Suppressor macrophage treated with lipopolysaccharide for 4 hours (primary cell): ENCODE measurements around the gene ETS1.

ENCODE experiments used
- DNase-seq: peaks from one replicate; pipeline ENCODE4 v3.0.0-alpha.2; 2020

The ETS1 gene

DNA sequence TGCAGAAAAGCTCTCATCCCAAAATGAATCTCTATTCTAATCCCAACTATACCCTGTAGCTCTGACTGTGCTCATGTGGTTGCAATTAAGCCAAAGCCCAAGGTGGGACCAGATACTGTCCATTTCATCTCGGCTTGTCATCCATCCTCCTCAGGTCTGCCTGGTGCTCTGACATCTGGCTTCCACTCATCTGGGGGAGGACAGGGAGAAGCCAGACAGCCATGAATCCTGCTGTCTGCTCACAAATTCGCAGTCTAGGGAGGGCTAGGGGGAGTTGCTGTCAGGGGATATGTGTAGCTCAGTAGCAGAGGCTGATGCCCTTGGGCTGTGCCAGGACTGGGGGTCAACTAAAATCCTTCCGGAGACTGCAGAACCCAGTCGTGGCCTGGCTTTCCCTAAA, 167.1 kb downstream of the ETS1 start:
- no peak for DNase-seq

DNA sequence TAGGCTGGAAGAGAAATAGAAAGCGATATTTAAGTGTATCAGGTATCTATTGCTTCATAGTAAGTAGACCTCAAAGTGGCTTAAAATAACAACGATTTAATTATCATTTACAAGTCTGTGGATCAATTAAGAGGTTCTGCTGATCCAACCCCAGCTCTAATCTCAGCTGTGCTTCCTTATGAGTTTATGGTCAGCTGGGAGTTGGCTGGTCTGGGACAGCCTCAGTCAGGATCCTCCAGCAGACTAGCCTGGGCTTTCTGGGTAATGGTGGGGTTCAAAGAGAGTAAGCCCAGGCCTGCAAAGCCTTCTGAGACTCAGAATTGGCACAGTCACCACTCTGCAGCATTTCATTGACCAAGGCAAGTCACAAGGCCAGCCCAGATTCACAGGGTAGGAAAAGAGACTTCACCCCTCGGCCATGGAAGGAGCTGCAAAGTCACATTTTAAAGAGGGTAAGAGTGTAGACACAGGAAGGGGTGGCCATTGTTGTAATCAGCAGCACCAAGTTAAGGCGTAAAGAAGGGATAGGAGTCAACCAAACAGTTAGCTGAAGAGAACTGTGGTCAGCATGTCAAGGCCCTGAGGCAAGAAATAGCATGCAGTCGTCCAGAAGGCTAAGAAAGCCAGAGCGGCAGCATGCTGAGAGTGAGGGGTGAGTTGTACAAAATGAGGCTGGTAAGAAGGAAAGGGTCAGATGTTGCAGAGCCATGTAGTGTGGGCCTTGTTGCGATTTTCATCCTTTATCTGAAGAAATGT, 168.2 kb downstream of the ETS1 start:
- no peak for DNase-seq

DNA sequence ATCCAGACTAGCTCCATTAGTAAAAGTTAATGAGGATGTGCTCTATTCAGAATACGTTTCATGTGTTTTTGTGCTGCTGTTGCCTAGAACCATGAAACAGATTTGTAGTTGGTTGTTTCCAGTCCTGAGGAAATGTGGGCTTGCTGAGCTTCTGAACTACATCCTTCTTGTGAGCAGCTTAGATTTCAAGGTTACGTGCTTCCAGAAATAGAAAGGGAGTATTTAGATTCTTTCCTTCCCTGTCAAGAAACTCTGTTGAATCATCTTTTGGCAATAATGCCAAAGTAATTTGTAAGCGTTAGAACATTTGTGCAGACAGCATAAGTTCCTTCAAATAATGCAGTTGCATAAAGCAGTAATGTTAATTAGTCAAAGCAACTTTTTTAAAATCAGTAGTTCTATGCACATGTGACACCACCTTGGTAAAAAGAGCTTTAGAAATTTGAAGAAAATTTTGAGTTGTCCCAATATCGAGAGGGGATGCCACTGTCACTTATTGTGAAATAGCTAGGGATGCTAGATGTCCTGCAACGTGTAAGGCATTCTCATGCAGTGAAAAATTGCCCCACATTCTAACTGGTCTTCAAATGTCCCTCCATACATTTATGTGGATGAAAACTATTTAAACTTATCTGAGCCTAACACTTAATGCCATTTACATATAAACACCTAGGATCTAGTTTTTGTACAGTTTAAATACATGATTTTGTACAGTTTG, 169.6 kb downstream of the ETS1 start:
- DNase-seq: no peak

DNA sequence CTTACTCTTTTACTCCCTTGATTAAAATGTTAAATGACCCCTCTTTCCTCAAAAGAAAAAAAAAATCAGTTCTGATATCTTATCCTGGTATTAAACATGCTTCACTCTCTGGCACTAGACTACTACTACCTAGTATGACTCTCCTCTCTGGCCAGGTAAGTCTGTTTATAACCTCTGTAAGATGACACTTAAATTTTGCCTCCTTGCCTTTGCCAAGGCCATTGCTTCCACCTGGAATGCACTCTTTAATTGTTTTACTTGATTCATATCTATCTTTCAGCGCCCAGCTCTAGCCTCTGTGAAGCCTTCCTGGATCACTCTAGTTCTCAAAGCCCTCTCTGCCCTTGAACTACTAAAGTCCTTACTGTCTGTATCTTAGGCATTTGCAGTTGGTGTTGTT, 170.4 kb downstream of the ETS1 start:
- DNase-seq: no peak

DNA sequence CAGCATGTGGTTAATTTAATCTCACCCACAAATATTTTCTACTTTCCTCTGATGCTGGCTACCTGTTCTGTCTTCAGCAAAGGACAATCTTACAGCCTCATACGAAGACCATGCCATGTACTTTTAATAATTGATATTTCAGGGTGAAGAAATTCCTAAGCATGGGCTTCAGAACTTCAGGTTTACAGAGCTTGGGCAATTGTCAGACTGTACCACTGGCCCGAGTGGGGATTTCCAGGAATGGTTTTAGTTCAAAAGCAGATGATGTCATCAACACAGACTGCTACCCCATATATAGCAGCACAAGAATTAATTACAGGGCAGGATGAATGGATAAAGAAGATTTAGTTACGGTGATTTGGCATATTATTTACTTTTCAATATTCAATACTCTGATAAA, 171.8 kb downstream of the ETS1 start:
- peak; percentile 39 for DNase-seq

DNA sequence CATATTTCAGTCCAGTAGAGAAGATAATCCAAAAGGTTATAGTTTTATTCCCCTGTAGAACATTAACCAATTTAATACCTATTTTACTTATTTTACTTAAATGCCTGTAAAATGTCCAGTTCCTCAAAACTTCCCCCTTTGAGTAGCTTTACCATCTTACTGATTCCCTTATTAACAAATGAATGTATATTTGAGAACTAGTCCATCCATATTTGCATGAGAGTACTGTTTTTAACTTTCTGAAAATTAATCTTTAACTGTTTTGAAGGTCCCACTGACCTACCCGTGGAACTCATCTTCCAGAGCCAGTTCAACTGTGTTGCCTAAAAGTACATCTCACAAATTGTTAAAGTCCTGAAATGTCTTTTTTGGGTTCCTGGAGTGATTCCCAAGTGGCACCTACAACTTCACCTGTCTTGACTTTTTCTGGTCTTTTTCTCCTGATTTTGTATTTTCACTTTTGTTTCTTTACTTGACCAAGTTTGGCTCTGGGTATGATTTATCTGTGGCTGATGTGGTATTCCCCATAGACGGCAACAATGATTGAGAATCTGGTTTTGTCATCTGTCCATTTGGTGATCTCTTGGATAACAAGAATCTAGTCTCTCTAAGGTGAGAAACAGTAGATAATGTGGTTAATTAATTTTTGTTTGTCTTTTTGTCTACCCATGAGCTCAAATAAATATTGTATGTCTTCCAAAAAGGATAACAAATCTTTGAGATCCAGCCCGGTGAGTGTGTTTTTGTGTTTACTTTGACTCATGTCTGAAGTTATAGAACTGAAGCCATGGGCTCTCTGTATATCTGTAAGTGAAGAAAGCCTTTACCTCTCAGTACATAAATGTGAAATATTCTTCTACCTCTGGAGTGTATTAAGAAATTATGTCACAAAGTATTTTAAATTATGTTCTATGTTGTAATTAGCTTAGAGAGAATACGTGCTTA, 174.2 kb downstream of the ETS1 start:
- no peak for DNase-seq

DNA sequence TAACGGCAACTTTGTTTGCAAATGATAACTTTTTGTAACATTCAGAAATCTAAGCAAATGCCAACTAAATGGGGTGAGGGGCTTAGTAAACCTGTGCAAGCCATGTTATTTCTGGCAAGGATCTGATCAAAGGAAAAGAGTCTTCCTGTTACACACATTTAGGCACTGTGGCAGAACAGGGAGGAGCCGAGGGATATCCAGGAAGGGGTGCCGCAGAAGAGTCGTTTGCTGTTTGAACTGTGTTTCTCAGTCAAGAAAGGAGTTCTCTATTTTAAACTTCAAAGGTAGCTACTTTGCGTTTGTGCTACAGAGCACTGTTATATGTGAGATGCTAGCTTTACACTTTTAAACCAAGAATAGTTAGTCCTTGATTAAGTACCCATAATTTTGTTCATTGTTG, 175.5 kb downstream of the ETS1 start:
- no peak for DNase-seq

DNA sequence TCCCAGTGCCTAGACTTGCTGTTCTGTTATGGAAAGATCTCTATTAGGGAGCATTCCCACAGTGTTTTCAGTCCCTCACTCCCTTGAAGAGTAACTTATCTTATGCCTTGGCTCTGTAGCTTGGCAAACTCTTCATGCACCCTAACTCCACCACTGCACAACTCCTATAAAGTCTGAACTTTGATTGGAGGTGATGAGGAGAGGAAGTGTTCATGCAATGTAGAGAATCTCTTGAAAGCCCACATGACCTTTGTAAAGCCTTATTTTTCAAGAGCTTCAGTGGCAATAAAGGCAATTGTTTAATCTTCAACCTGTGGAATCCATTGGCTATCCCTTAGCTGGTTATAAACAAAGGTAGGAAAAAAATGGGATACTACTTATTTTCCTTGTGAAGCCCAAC, 176.2 kb downstream of the ETS1 start:
- DNase-seq: no peak

DNA sequence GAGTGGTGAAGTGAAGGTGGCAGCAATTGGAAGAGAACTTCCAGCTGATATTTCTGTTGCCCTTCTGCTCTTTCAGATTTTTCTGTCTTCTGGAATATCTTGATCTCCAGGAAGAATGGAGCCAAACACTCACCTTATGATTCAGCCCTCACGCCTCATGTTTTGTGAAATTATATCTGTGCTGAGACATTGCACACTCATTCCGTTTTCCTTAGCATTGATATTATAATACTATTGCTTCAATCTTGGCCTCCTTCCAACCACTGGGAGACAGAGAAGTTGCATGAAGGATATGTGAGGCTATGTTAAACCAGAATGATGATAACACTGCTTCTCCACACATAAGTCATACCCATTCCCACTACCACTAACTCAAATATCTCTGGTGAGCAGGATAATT, 177.9 kb downstream of the ETS1 start:
- peak; percentile 42 for DNase-seq
